ENCODE measurements around the gene TUFT1. TPM values are rescaled to one million over a fixed set of nuclear protein-coding genes. Genes with fewer than 3 reads are reported as not detected.

TUFT1 gene
- total and polyA plus RNA-seq, 10 of the 15 experiments (the other 5 are each of a cell fraction or from before 2014, with no cell fraction given), result 0.08 to 4.3 (median 3.2) TPM

DNA sequence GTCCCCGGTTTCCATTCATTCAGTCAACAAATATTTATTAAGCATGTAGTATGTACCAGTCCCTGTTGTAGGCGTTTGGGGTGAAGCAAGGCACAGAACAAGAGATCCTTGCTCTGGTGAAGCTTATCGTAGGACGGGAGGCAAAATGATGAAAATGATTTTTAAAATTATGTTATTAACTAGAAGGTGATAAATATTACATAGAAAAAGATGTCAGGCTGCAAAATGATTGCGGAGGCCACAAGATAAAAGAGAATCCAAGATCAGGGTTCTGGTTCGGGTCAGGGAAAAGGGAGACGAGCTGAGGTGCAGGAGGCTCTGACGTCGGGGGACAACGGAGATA is 29.5 kb upstream of the TUFT1 start:
- BruUV-seq (replicated peaks), result no TSS peak
- H3K9me3 ChIP-seq (replicated peaks; ENCODE audit: control insufficient read depth, insufficient read depth, low read length), result no peaks in the 10 kb centered on the region
- intact Hi-C loops (cut with micrococcal nuclease; ENCODE audit: unreplicated experiment), result loop anchor here (5.0 kb wide), 1 partner anchor 68 kb away; no protein-coding TSS in a partner anchor
- in situ Hi-C loops (cut with MboI), result loop anchor here (5.0 kb wide), 1 partner anchor 63 kb away; no protein-coding TSS in a partner anchor
- peak overlapping the region; percentile 95 for H3K4me2 ChIP-seq (ENCODE audit: control insufficient read depth, insufficient read depth)
- no peak for DNase-seq (ENCODE audit: low read depth, low spot score)
- ChIA-PET SMC1A (ENCODE audit: uncharacterized antibody, unreplicated experiment) (interaction anchor here (1.1 to 1.6 kb wide), 2 partner anchors 35 to 66 kb away, joined by 4 to 5 read pairs; no protein-coding TSS in a partner anchor), POLR2A (interaction anchor here (0.6 kb wide), 1 partner anchor 80 kb away, joined by 3 read pairs; no protein-coding TSS in a partner anchor), CTCF (interaction anchor here (1.2 kb wide), 1 partner anchor 17 kb away, joined by 4 read pairs; no protein-coding TSS in a partner anchor), RAD21 (ENCODE audit: unreplicated experiment) (interaction anchor here (1.6 kb wide), 1 partner anchor 67 kb away, joined by 4 read pairs; no protein-coding TSS in a partner anchor)
- ATAC-seq, result no peak
- peak overlapping the region; percentile 29; the same call in 1 of the 2 replicates for H3K9ac ChIP-seq (ENCODE audit: control insufficient read depth, insufficient read depth, low read length)
- H3K27ac ChIP-seq (ENCODE audit: control insufficient read depth, insufficient read depth), result no peak overlapping the region
- H3K4me1 ChIP-seq (ENCODE audit: control insufficient read depth, insufficient read depth, low read length), result peaks cover 23% of the 10 kb centered on the region
- peak overlapping the region; percentile 81 for H2AFZ ChIP-seq (ENCODE audit: control insufficient read depth, low read depth, low read length)
- H3K36me3 ChIP-seq (ENCODE audit: control insufficient read depth in 2 of 2, insufficient read depth in 2 of 2, low read length in 1 of 2), result no peaks in the 10 kb centered on the region
- no peaks in the 10 kb centered on the region for H3K79me2 ChIP-seq (ENCODE audit: control insufficient read depth, insufficient read depth, low read length)
- peak overlapping the region; percentile 65 for H3K4me3 ChIP-seq
- H3K27me3 ChIP-seq (replicated peaks in 1 of 2; ENCODE audit: control insufficient read depth in 2 of 2, insufficient read depth in 2 of 2, low read length in 1 of 2), result peaks cover 6 to 7% of the 10 kb centered on the region in 2 experiments
- no peaks in the 10 kb centered on the region for H4K20me1 ChIP-seq (ENCODE audit: control insufficient read depth, insufficient read depth)
- 22% methylated on average over 10 of the region's 10 CpGs for WGBS (ENCODE audit: insufficient coverage, insufficient replicate concordance, low lambda C conversion rate, missing lambda C conversion rate)
- FAIRE-seq, result no peak
- no peak for TF ChIP-seq ZNF622 (IDR thresholded peaks at IDR 0.05)
- no peak for TF ChIP-seq WRNIP1 (IDR thresholded peaks at IDR 0.05; ENCODE audit: borderline replicate concordance, low read depth, low read length)
- TF ChIP-seq, protein P1, sequence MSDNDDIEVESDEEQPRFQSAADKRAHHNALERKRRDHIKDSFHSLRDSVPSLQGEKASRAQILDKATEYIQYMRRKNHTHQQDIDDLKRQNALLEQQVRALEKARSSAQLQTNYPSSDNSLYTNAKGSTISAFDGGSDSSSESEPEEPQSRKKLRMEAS (IDR thresholded peaks at IDR 0.05; ENCODE audit: low read depth, low read length), result no peak
- TF ChIP-seq, protein P2, sequence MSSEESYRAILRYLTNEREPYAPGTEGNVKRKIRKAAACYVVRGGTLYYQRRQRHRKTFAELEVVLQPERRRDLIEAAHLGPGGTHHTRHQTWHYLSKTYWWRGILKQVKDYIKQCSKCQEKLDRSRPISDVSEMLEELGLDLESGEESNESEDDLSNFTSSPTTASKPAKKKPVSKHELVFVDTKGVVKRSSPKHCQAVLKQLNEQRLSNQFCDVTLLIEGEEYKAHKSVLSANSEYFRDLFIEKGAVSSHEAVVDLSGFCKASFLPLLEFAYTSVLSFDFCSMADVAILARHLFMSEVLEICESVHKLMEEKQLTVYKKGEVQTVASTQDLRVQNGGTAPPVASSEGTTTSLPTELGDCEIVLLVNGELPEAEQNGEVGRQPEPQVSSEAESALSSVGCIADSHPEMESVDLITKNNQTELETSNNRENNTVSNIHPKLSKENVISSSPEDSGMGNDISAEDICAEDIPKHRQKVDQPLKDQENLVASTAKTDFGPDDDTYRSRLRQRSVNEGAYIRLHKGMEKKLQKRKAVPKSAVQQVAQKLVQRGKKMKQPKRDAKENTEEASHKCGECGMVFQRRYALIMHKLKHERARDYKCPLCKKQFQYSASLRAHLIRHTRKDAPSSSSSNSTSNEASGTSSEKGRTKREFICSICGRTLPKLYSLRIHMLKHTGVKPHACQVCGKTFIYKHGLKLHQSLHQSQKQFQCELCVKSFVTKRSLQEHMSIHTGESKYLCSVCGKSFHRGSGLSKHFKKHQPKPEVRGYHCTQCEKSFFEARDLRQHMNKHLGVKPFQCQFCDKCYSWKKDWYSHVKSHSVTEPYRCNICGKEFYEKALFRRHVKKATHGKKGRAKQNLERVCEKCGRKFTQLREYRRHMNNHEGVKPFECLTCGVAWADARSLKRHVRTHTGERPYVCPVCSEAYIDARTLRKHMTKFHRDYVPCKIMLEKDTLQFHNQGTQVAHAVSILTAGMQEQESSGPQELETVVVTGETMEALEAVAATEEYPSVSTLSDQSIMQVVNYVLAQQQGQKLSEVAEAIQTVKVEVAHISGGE (CRISPR knock-in tag; IDR thresholded peaks at IDR 0.05), result no peak
- TF ChIP-seq, protein P3, sequence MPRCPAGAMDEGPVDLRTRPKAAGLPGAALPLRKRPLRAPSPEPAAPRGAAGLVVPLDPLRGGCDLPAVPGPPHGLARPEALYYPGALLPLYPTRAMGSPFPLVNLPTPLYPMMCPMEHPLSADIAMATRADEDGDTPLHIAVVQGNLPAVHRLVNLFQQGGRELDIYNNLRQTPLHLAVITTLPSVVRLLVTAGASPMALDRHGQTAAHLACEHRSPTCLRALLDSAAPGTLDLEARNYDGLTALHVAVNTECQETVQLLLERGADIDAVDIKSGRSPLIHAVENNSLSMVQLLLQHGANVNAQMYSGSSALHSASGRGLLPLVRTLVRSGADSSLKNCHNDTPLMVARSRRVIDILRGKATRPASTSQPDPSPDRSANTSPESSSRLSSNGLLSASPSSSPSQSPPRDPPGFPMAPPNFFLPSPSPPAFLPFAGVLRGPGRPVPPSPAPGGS (IDR thresholded peaks at IDR 0.05; ENCODE audit: borderline replicate concordance, insufficient read depth, low read depth, low read length, poor library complexity, severe bottlenecking), result no peak
- TF ChIP-seq POU2F2 (IDR thresholded peaks at IDR 0.05; ENCODE audit: borderline replicate concordance, low read depth, low read length), result no peak
- TF ChIP-seq, protein P4, sequence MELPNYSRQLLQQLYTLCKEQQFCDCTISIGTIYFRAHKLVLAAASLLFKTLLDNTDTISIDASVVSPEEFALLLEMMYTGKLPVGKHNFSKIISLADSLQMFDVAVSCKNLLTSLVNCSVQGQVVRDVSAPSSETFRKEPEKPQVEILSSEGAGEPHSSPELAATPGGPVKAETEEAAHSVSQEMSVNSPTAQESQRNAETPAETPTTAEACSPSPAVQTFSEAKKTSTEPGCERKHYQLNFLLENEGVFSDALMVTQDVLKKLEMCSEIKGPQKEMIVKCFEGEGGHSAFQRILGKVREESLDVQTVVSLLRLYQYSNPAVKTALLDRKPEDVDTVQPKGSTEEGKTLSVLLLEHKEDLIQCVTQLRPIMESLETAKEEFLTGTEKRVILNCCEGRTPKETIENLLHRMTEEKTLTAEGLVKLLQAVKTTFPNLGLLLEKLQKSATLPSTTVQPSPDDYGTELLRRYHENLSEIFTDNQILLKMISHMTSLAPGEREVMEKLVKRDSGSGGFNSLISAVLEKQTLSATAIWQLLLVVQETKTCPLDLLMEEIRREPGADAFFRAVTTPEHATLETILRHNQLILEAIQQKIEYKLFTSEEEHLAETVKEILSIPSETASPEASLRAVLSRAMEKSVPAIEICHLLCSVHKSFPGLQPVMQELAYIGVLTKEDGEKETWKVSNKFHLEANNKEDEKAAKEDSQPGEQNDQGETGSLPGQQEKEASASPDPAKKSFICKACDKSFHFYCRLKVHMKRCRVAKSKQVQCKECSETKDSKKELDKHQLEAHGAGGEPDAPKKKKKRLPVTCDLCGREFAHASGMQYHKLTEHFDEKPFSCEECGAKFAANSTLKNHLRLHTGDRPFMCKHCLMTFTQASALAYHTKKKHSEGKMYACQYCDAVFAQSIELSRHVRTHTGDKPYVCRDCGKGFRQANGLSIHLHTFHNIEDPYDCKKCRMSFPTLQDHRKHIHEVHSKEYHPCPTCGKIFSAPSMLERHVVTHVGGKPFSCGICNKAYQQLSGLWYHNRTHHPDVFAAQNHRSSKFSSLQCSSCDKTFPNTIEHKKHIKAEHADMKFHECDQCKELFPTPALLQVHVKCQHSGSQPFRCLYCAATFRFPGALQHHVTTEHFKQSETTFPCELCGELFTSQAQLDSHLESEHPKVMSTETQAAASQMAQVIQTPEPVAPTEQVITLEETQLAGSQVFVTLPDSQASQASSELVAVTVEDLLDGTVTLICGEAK (IDR thresholded peaks at IDR 0.05; ENCODE audit: borderline replicate concordance), result no peak
- TF ChIP-seq NRF1 (conservative IDR thresholded peaks at IDR 0.05; ENCODE audit: low read depth, low read length), result no peak
- no peak for TF ChIP-seq SPI1 (IDR thresholded peaks at IDR 0.05; ENCODE audit: borderline replicate concordance, insufficient read depth, low read depth, low read length)
- TF ChIP-seq POLR2A (IDR thresholded peaks at IDR 0.05; ENCODE audit: low read depth, low read length), result no peak
- TF ChIP-seq STAT1 (conservative IDR thresholded peaks at IDR 0.05), result no peak
- TF ChIP-seq MEF2A (IDR thresholded peaks at IDR 0.05; ENCODE audit: insufficient read depth, low read depth, low read length), result no peak
- TF ChIP-seq NFYB (IDR thresholded peaks at IDR 0.05; ENCODE audit: insufficient read depth, low read depth, low read length), result no peak

Data from GM12878 (cell line).